ENCODE measurements around the gene PIP4K2A. TPM values are rescaled to one million over a fixed set of nuclear protein-coding genes. Genes with fewer than 3 reads are reported as not detected.

Gene PIP4K2A
- total and polyA plus RNA-seq, 2 of the 13 experiments (the other 11 are each of a cell fraction or from before 2014, with no cell fraction given), result 9.1 to 22.6 TPM

DNA sequence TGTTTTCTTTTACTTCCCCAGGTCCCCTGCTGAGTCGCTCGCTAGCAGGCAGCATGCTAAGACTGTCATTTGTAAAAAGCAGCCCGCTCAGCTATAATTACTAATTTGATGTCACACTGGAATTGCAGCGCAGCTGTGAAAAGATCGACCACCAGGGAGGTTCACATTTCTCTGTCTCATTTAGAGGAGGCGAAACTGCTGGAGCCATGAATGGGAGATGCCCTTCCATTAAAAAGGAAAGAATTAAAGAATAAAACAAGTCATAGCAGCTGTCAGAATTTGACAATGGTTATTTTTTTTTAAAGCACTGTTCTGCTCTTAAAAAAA lies 153.5 kb downstream of the PIP4K2A start (continued):
- TF ChIP-seq CHD2 (IDR thresholded peaks at IDR 0.05; ENCODE audit: low read depth, low read length) (no peak), MEF2D (CRISPR knock-in tag; IDR thresholded peaks at IDR 0.05) (no peak), WIZ (CRISPR knock-in tag; IDR thresholded peaks at IDR 0.05) (no peak), HNRNPLL (IDR thresholded peaks at IDR 0.05; ENCODE audit: low read depth, low read length, poor library complexity, severe bottlenecking) (no peak), ARNT2 (CRISPR knock-in tag; IDR thresholded peaks at IDR 0.05; ENCODE audit: low read depth) (no peak), ZNF335 (CRISPR knock-in tag; IDR thresholded peaks at IDR 0.05) (no peak)
- TF ChIP-seq, protein P1, sequence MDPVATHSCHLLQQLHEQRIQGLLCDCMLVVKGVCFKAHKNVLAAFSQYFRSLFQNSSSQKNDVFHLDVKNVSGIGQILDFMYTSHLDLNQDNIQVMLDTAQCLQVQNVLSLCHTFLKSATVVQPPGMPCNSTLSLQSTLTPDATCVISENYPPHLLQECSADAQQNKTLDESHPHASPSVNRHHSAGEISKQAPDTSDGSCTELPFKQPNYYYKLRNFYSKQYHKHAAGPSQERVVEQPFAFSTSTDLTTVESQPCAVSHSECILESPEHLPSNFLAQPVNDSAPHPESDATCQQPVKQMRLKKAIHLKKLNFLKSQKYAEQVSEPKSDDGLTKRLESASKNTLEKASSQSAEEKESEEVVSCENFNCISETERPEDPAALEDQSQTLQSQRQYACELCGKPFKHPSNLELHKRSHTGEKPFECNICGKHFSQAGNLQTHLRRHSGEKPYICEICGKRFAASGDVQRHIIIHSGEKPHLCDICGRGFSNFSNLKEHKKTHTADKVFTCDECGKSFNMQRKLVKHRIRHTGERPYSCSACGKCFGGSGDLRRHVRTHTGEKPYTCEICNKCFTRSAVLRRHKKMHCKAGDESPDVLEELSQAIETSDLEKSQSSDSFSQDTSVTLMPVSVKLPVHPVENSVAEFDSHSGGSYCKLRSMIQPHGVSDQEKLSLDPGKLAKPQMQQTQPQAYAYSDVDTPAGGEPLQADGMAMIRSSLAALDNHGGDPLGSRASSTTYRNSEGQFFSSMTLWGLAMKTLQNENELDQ (CRISPR knock-in tag; IDR thresholded peaks at IDR 0.05; ENCODE audit: borderline replicate concordance), result no peak
- TF ChIP-seq, protein P2, sequence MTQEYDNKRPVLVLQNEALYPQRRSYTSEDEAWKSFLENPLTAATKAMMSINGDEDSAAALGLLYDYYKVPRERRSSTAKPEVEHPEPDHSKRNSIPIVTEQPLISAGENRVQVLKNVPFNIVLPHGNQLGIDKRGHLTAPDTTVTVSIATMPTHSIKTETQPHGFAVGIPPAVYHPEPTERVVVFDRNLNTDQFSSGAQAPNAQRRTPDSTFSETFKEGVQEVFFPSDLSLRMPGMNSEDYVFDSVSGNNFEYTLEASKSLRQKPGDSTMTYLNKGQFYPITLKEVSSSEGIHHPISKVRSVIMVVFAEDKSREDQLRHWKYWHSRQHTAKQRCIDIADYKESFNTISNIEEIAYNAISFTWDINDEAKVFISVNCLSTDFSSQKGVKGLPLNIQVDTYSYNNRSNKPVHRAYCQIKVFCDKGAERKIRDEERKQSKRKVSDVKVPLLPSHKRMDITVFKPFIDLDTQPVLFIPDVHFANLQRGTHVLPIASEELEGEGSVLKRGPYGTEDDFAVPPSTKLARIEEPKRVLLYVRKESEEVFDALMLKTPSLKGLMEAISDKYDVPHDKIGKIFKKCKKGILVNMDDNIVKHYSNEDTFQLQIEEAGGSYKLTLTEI (CRISPR knock-in tag; conservative IDR thresholded peaks at IDR 0.05), result no peak
- TF ChIP-seq, protein P3, sequence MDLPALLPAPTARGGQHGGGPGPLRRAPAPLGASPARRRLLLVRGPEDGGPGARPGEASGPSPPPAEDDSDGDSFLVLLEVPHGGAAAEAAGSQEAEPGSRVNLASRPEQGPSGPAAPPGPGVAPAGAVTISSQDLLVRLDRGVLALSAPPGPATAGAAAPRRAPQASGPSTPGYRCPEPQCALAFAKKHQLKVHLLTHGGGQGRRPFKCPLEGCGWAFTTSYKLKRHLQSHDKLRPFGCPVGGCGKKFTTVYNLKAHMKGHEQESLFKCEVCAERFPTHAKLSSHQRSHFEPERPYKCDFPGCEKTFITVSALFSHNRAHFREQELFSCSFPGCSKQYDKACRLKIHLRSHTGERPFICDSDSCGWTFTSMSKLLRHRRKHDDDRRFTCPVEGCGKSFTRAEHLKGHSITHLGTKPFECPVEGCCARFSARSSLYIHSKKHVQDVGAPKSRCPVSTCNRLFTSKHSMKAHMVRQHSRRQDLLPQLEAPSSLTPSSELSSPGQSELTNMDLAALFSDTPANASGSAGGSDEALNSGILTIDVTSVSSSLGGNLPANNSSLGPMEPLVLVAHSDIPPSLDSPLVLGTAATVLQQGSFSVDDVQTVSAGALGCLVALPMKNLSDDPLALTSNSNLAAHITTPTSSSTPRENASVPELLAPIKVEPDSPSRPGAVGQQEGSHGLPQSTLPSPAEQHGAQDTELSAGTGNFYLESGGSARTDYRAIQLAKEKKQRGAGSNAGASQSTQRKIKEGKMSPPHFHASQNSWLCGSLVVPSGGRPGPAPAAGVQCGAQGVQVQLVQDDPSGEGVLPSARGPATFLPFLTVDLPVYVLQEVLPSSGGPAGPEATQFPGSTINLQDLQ (CRISPR knock-in tag; IDR thresholded peaks at IDR 0.05), result no peak
